Measurements from ENCODE around the gene NR1H4. TPM values are rescaled to one million over a fixed set of nuclear protein-coding genes. Genes with fewer than 3 reads are reported as not detected.

NR1H4 gene
- total RNA-seq, 1 donor from 2014 or later: not detected

- Mint-ChIP-seq H3K27me3 (ENCODE audit: low read depth, unreplicated experiment) (no peaks in the 10 kb centered on the region), H3K27ac (ENCODE audit: unreplicated experiment) (no peak overlapping the region), H3K4me1 (ENCODE audit: low read depth, unreplicated experiment) (peaks cover 5% of the 10 kb centered on the region), H3K9me3 (ENCODE audit: unreplicated experiment) (no peaks in the 10 kb centered on the region), H3K4me3 (ENCODE audit: unreplicated experiment) (no peak overlapping the region), H3K36me3 (ENCODE audit: low read depth, unreplicated experiment) (no peaks in the 10 kb centered on the region)
- no peak overlapping the region for H3K4me2 ChIP-seq (ENCODE audit: low read length)
- no peak for TF ChIP-seq EZH2 (IDR thresholded peaks at IDR 0.05; ENCODE audit: insufficient read depth, low read length)
- TF ChIP-seq, protein P1, sequence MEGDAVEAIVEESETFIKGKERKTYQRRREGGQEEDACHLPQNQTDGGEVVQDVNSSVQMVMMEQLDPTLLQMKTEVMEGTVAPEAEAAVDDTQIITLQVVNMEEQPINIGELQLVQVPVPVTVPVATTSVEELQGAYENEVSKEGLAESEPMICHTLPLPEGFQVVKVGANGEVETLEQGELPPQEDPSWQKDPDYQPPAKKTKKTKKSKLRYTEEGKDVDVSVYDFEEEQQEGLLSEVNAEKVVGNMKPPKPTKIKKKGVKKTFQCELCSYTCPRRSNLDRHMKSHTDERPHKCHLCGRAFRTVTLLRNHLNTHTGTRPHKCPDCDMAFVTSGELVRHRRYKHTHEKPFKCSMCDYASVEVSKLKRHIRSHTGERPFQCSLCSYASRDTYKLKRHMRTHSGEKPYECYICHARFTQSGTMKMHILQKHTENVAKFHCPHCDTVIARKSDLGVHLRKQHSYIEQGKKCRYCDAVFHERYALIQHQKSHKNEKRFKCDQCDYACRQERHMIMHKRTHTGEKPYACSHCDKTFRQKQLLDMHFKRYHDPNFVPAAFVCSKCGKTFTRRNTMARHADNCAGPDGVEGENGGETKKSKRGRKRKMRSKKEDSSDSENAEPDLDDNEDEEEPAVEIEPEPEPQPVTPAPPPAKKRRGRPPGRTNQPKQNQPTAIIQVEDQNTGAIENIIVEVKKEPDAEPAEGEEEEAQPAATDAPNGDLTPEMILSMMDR (IDR thresholded peaks at IDR 0.05; ENCODE audit: insufficient read depth, low read depth, low read length): no peak
- H3K27me3 ChIP-seq (ENCODE audit: insufficient read depth, low read length): no peaks in the 10 kb centered on the region
- no peaks in the 10 kb centered on the region for H4K20me1 ChIP-seq (ENCODE audit: insufficient read depth, low read length)
- no peak overlapping the region for H3K4me3 ChIP-seq (ENCODE audit: insufficient read depth, low read depth, low read length)
- no peaks in the 10 kb centered on the region for H3K36me3 ChIP-seq (ENCODE audit: insufficient read depth, low read length)
- FAIRE-seq (no peak), DNase-seq (ENCODE audit: low read depth) (no peak)
- no peak overlapping the region for H3K27ac ChIP-seq (ENCODE audit: low read depth, low read length)
- no peak overlapping the region for H2AFZ ChIP-seq (ENCODE audit: low read depth, low read length)
- no peak overlapping the region for H3K9ac ChIP-seq (ENCODE audit: low read length)
- H3K9me3 ChIP-seq (ENCODE audit: insufficient read depth, low read depth, low read length): no peaks in the 10 kb centered on the region
- H3K4me1 ChIP-seq (ENCODE audit: insufficient read depth, low read length): no peaks in the 10 kb centered on the region
- H3K79me2 ChIP-seq (ENCODE audit: insufficient read depth, low read length): no peaks in the 10 kb centered on the region
Measured at GRCh38 chr12:100521958-100522357, 48.3 kb downstream of the NR1H4 start.

- no peak overlapping the region for H3K4me3 ChIP-seq (ENCODE audit: insufficient read depth, low read depth, low read length)
- H3K36me3 Mint-ChIP-seq (ENCODE audit: low read depth, unreplicated experiment): no peaks in the 10 kb centered on the region
- H3K4me1 ChIP-seq (ENCODE audit: insufficient read depth, low read length): no peaks in the 10 kb centered on the region
- no peak for DNase-seq (ENCODE audit: low read depth)
- H3K27ac Mint-ChIP-seq (ENCODE audit: unreplicated experiment): no peak overlapping the region
- no peak overlapping the region for H3K9ac ChIP-seq (ENCODE audit: low read length)
- no peaks in the 10 kb centered on the region for H3K79me2 ChIP-seq (ENCODE audit: insufficient read depth, low read length)
- H3K9me3 Mint-ChIP-seq (ENCODE audit: unreplicated experiment): no peaks in the 10 kb centered on the region
- H3K9me3 ChIP-seq (ENCODE audit: insufficient read depth, low read depth, low read length): no peaks in the 10 kb centered on the region
- H4K20me1 ChIP-seq (ENCODE audit: insufficient read depth, low read length): no peaks in the 10 kb centered on the region
- no peak overlapping the region for H2AFZ ChIP-seq (ENCODE audit: low read depth, low read length)
- H3K27ac ChIP-seq (ENCODE audit: low read depth, low read length): no peak overlapping the region
- H3K4me1 Mint-ChIP-seq (ENCODE audit: low read depth, unreplicated experiment): peaks cover 5% of the 10 kb centered on the region
- FAIRE-seq: no peak
- no peaks in the 10 kb centered on the region for H3K36me3 ChIP-seq (ENCODE audit: insufficient read depth, low read length)
- TF ChIP-seq EZH2 (IDR thresholded peaks at IDR 0.05; ENCODE audit: insufficient read depth, low read length): no peak
- TF ChIP-seq, protein P1 (IDR thresholded peaks at IDR 0.05; ENCODE audit: insufficient read depth, low read depth, low read length): no peak
- H3K27me3 Mint-ChIP-seq (ENCODE audit: low read depth, unreplicated experiment): peaks cover 3% of the 10 kb centered on the region
- H3K27me3 ChIP-seq (ENCODE audit: insufficient read depth, low read length): no peaks in the 10 kb centered on the region
- H3K4me2 ChIP-seq (ENCODE audit: low read length): no peak overlapping the region
- H3K4me3 Mint-ChIP-seq (ENCODE audit: unreplicated experiment): no peak overlapping the region
Measured at GRCh38 chr12:100528034-100528433, 54.4 kb downstream of the NR1H4 start.

GRCh38 chr12:100528471-100529127 lies 54.9 kb downstream of the NR1H4 start:
- H3K4me1 Mint-ChIP-seq (ENCODE audit: low read depth, unreplicated experiment): peaks cover 2% of the 10 kb centered on the region
- H3K4me3 ChIP-seq (ENCODE audit: insufficient read depth, low read depth, low read length): no peak overlapping the region
- no peaks in the 10 kb centered on the region for H3K27me3 ChIP-seq (ENCODE audit: insufficient read depth, low read length)
- DNase-seq (ENCODE audit: low read depth) (no peak), FAIRE-seq (no peak)
- no peaks in the 10 kb centered on the region for H3K36me3 Mint-ChIP-seq (ENCODE audit: low read depth, unreplicated experiment)
- H3K4me1 ChIP-seq (ENCODE audit: insufficient read depth, low read length): no peaks in the 10 kb centered on the region
- H3K27ac Mint-ChIP-seq (ENCODE audit: unreplicated experiment): no peak overlapping the region
- no peak for TF ChIP-seq EZH2 (IDR thresholded peaks at IDR 0.05; ENCODE audit: insufficient read depth, low read length)
- TF ChIP-seq, protein P1 (IDR thresholded peaks at IDR 0.05; ENCODE audit: insufficient read depth, low read depth, low read length): no peak
- H3K27me3 Mint-ChIP-seq (ENCODE audit: low read depth, unreplicated experiment): peaks cover 3% of the 10 kb centered on the region
- H3K4me3 Mint-ChIP-seq (ENCODE audit: unreplicated experiment): no peak overlapping the region
- H3K9ac ChIP-seq (ENCODE audit: low read length): no peak overlapping the region
- H3K9me3 Mint-ChIP-seq (ENCODE audit: unreplicated experiment): no peaks in the 10 kb centered on the region
- H4K20me1 ChIP-seq (ENCODE audit: insufficient read depth, low read length): no peaks in the 10 kb centered on the region
- no peaks in the 10 kb centered on the region for H3K36me3 ChIP-seq (ENCODE audit: insufficient read depth, low read length)
- no peak overlapping the region for H3K27ac ChIP-seq (ENCODE audit: low read depth, low read length)
- H3K4me2 ChIP-seq (ENCODE audit: low read length): no peak overlapping the region
- no peak overlapping the region for H2AFZ ChIP-seq (ENCODE audit: low read depth, low read length)
- no peaks in the 10 kb centered on the region for H3K79me2 ChIP-seq (ENCODE audit: insufficient read depth, low read length)
- H3K9me3 ChIP-seq (ENCODE audit: insufficient read depth, low read depth, low read length): no peaks in the 10 kb centered on the region

All from astrocyte (in vitro differentiated cells and primary cell).